ENCODE results near the gene PIK3R3. TPM values are rescaled to one million over a fixed set of nuclear protein-coding genes. Genes with fewer than 3 reads are reported as not detected.

PIK3R3 gene
- total RNA-seq, 1 experiment from 2014 or later: 17.4 TPM

- Mint-ChIP-seq H3K4me3 (ENCODE audit: low read depth, unreplicated experiment) (peak overlapping the region; percentile 86), H3K27ac (ENCODE audit: unreplicated experiment) (no peak overlapping the region), H3K27me3 (ENCODE audit: unreplicated experiment) (no peaks in the 10 kb centered on the region), H3K36me3 (ENCODE audit: insufficient read depth, unreplicated experiment) (peaks cover 46% of the 10 kb centered on the region), H3K4me1 (ENCODE audit: low read depth, unreplicated experiment) (peaks cover 37% of the 10 kb centered on the region), H3K9me3 (ENCODE audit: low read depth, unreplicated experiment) (no peaks in the 10 kb centered on the region)
- no peak for TF ChIP-seq CTCF (IDR thresholded peaks at IDR 0.05; ENCODE audit: unreplicated experiment)
- no TSS peak for BruUV-seq (replicated peaks)
- no peak for DNase-seq
- intact Hi-C loops (cut with micrococcal nuclease; ENCODE audit: unreplicated experiment): loop anchor here (2.0 to 5.0 kb wide), 2 partner anchors 49 to 93 kb away; no protein-coding TSS in a partner anchor
- CTCF ChIA-PET: no interaction called here
Observed at GRCh38 chr1:46130121-46130520, 2.3 kb downstream of the PIK3R3 start.

- peaks cover 30% of the 10 kb centered on the region for H3K36me3 Mint-ChIP-seq (ENCODE audit: insufficient read depth, unreplicated experiment)
- H3K27me3 Mint-ChIP-seq (ENCODE audit: unreplicated experiment): no peaks in the 10 kb centered on the region
- H3K9me3 Mint-ChIP-seq (ENCODE audit: low read depth, unreplicated experiment): no peaks in the 10 kb centered on the region
- no peak overlapping the region for H3K27ac Mint-ChIP-seq (ENCODE audit: unreplicated experiment)
- H3K4me3 Mint-ChIP-seq (ENCODE audit: low read depth, unreplicated experiment): no peak overlapping the region
- no TSS peak for BruUV-seq (replicated peaks)
- H3K4me1 Mint-ChIP-seq (ENCODE audit: low read depth, unreplicated experiment): peaks cover 21% of the 10 kb centered on the region
- no peak for DNase-seq
- intact Hi-C loops (cut with micrococcal nuclease; ENCODE audit: unreplicated experiment): no loop called here
- TF ChIP-seq CTCF (IDR thresholded peaks at IDR 0.05; ENCODE audit: unreplicated experiment): no peak
- CTCF ChIA-PET: interaction anchor here (0.7 kb wide), 1 partner anchor 117 kb away, joined by 4 read pairs; no protein-coding TSS in a partner anchor
Observed at GRCh38 chr1:46128344-46128743, 4.1 kb downstream of the PIK3R3 start.

- no peak for DNase-seq
- intact Hi-C loops (cut with micrococcal nuclease; ENCODE audit: unreplicated experiment): no loop called here
- no peak for TF ChIP-seq CTCF (IDR thresholded peaks at IDR 0.05; ENCODE audit: unreplicated experiment)
- no peaks in the 10 kb centered on the region for H3K9me3 Mint-ChIP-seq (ENCODE audit: low read depth, unreplicated experiment)
- H3K27ac Mint-ChIP-seq (ENCODE audit: unreplicated experiment): no peak overlapping the region
- H3K4me3 Mint-ChIP-seq (ENCODE audit: low read depth, unreplicated experiment): no peak overlapping the region
- no peaks in the 10 kb centered on the region for H3K27me3 Mint-ChIP-seq (ENCODE audit: unreplicated experiment)
- no peaks in the 10 kb centered on the region for H3K4me1 Mint-ChIP-seq (ENCODE audit: low read depth, unreplicated experiment)
- H3K36me3 Mint-ChIP-seq (ENCODE audit: insufficient read depth, unreplicated experiment): no peaks in the 10 kb centered on the region
- BruUV-seq (replicated peaks): no TSS peak
- CTCF ChIA-PET: no interaction called here
Observed at GRCh38 chr1:46118856-46119255, 13.6 kb downstream of the PIK3R3 start.

GRCh38 chr1:46117810-46118494 lies 14.5 kb downstream of the PIK3R3 start:
- no peaks in the 10 kb centered on the region for H3K4me1 Mint-ChIP-seq (ENCODE audit: low read depth, unreplicated experiment)
- no peaks in the 10 kb centered on the region for H3K36me3 Mint-ChIP-seq (ENCODE audit: insufficient read depth, unreplicated experiment)
- H3K4me3 Mint-ChIP-seq (ENCODE audit: low read depth, unreplicated experiment): no peak overlapping the region
- H3K27ac Mint-ChIP-seq (ENCODE audit: unreplicated experiment): no peak overlapping the region
- no peaks in the 10 kb centered on the region for H3K9me3 Mint-ChIP-seq (ENCODE audit: low read depth, unreplicated experiment)
- no TSS peak for BruUV-seq (replicated peaks)
- CTCF ChIA-PET: no interaction called here
- DNase-seq: no peak
- intact Hi-C loops (cut with micrococcal nuclease; ENCODE audit: unreplicated experiment): no loop called here
- no peak for TF ChIP-seq CTCF (IDR thresholded peaks at IDR 0.05; ENCODE audit: unreplicated experiment)
- H3K27me3 Mint-ChIP-seq (ENCODE audit: unreplicated experiment): no peaks in the 10 kb centered on the region

All from Calu3 (cell line).